Adipocyte (in vitro differentiated cells): ENCODE measurements around the gene CLPX.

Source experiments
- DNase-seq: peaks from one replicate; pipeline ENCODE4 v3.0.0-alpha.2; 2015; ENCODE audit warnings: low read depth
- H3K27me3 ChIP-seq: replicated peaks from 2 replicates; pipeline ENCODE4 v1.7.0; 2013; ENCODE audit warnings: mild to moderate bottlenecking, low read length, moderate library complexity; ENCODE audit not compliant: control insufficient read depth, insufficient read depth
- H3K36me3 ChIP-seq: 2 replicates; pipeline ENCODE4 v1.7.0; 2013; ENCODE audit warnings: low read length, mild to moderate bottlenecking, moderate library complexity; ENCODE audit not compliant: control insufficient read depth, insufficient read depth, severe bottlenecking
- H3K4me1 ChIP-seq: 2 replicates; pipeline ENCODE4 v1.7.0; 2013; ENCODE audit warnings: mild to moderate bottlenecking, low read length, moderate library complexity; ENCODE audit not compliant: control insufficient read depth, insufficient read depth
- H3K4me3 ChIP-seq: 2 replicates; pipeline ENCODE4 v1.7.0; 2013; ENCODE audit warnings: mild to moderate bottlenecking, low read length, moderate library complexity
- H3K9ac ChIP-seq: 2 replicates; pipeline ENCODE4 v1.7.0; 2013; ENCODE audit warnings: mild to moderate bottlenecking, low read length, moderate library complexity
- H3K9me3 ChIP-seq: 2 replicates; pipeline ENCODE4 v1.7.0; 2013; ENCODE audit warnings: mild to moderate bottlenecking, low read length, moderate library complexity; ENCODE audit not compliant: control insufficient read depth

CLPX gene

GRCh38 chr15:65215496-65215895 is 30.4 kb upstream of the CLPX start:
- no peak for DNase-seq
- Histone ChIP-seq H3K27me3 (no peaks in the 10 kb centered on the region), H3K4me1 (peaks cover 36% of the 10 kb centered on the region), H3K9ac (no peak overlapping the region), H3K4me3 (no peak overlapping the region), H3K36me3 (no peaks in the 10 kb centered on the region), H3K9me3 (no peaks in the 10 kb centered on the region)

DNA sequence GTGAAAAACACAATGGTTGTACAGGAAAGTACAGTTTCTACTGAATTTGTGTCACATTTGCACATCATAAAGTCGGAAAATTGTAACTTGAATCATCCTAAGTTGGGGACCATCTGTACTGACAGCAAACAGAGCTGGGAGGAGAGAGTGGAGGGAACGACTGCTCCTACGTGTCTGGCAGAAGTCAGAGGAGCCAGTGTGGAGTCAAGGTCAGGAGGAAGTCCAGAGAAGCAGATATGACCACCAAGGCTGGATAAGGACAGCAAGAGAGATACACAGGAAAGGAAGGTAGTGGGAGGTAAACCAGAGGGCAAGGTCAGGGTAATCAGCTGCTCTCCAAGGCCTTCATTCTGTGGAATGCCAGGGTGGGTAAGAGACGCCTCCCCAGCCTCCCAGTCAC is 28.9 kb upstream of the CLPX start:
- Histone ChIP-seq H3K4me1 (peaks cover 50% of the 10 kb centered on the region), H3K4me3 (no peak overlapping the region), H3K36me3 (no peaks in the 10 kb centered on the region), H3K9me3 (no peaks in the 10 kb centered on the region), H3K27me3 (no peaks in the 10 kb centered on the region), H3K9ac (no peak overlapping the region)
- no peak for DNase-seq

GRCh38 chr15:65213241-65213640 is 28.1 kb upstream of the CLPX start:
- Histone ChIP-seq H3K27me3 (no peaks in the 10 kb centered on the region), H3K9ac (no peak overlapping the region), H3K4me3 (no peak overlapping the region), H3K36me3 (no peaks in the 10 kb centered on the region), H3K4me1 (peaks cover 50% of the 10 kb centered on the region), H3K9me3 (no peaks in the 10 kb centered on the region)
- no peak for DNase-seq

GRCh38 chr15:65212097-65212496 is 27.0 kb upstream of the CLPX start:
- H3K36me3 ChIP-seq: no peaks in the 10 kb centered on the region
- no peak for DNase-seq
- H3K27me3 ChIP-seq: no peaks in the 10 kb centered on the region
- peak overlapping the region; percentile 46 for H3K9ac ChIP-seq
- no peak overlapping the region for H3K4me3 ChIP-seq
- H3K9me3 ChIP-seq: no peaks in the 10 kb centered on the region
- peaks cover 50% of the 10 kb centered on the region for H3K4me1 ChIP-seq

GRCh38 chr15:65211482-65211982 is 26.4 kb upstream of the CLPX start:
- H3K9ac ChIP-seq: peak overlapping the region; percentile 56
- peak; percentile 72 for DNase-seq

GRCh38 chr15:65210770-65211481 is 25.8 kb upstream of the CLPX start, which contains the start of gene CILP:
Gene CILP, minus strand, starts transcription at chr15:65211473. Its CDS starts 1,718 bp downstream, at chr15:65209755.
- Histone ChIP-seq H3K36me3 (no peaks in the 10 kb centered on the region), H3K4me1 (peaks cover 50% of the 10 kb centered on the region), H3K27me3 (no peaks in the 10 kb centered on the region), H3K9ac (peak within 1 kb of the TSS; percentile 56), H3K9me3 (no peaks in the 10 kb centered on the region), H3K4me3 (peak within 1 kb of the TSS; percentile 36)
- DNase-seq: no peak

More at GRCh38 chr15:65211482-65211982, 26.4 kb upstream of the CLPX start:
- Histone ChIP-seq H3K4me3 (peak overlapping the region; percentile 36), H3K27me3 (no peaks in the 10 kb centered on the region), H3K4me1 (peaks cover 50% of the 10 kb centered on the region), H3K9me3 (no peaks in the 10 kb centered on the region), H3K36me3 (no peaks in the 10 kb centered on the region)

- peak; percentile 17 for DNase-seq
- H3K9me3 ChIP-seq: no peaks in the 10 kb centered on the region
- H3K4me1 ChIP-seq: peaks cover 50% of the 10 kb centered on the region
- H3K4me3 ChIP-seq: no peak overlapping the region
- peak overlapping the region; percentile 56 for H3K9ac ChIP-seq
- peaks cover 5% of the 10 kb centered on the region for H3K27me3 ChIP-seq
- H3K36me3 ChIP-seq: no peaks in the 10 kb centered on the region
Measured at GRCh38 chr15:65209701-65210643, 24.8 kb upstream of the CLPX start.

- DNase-seq: no peak
- H3K9me3 ChIP-seq: no peaks in the 10 kb centered on the region
- H3K9ac ChIP-seq: no peak overlapping the region
- no peak overlapping the region for H3K4me3 ChIP-seq
- no peaks in the 10 kb centered on the region for H3K36me3 ChIP-seq
- H3K27me3 ChIP-seq: peaks cover 5% of the 10 kb centered on the region
- H3K4me1 ChIP-seq: peaks cover 45% of the 10 kb centered on the region
Measured at GRCh38 chr15:65208647-65209046, 23.5 kb upstream of the CLPX start.

DNA sequence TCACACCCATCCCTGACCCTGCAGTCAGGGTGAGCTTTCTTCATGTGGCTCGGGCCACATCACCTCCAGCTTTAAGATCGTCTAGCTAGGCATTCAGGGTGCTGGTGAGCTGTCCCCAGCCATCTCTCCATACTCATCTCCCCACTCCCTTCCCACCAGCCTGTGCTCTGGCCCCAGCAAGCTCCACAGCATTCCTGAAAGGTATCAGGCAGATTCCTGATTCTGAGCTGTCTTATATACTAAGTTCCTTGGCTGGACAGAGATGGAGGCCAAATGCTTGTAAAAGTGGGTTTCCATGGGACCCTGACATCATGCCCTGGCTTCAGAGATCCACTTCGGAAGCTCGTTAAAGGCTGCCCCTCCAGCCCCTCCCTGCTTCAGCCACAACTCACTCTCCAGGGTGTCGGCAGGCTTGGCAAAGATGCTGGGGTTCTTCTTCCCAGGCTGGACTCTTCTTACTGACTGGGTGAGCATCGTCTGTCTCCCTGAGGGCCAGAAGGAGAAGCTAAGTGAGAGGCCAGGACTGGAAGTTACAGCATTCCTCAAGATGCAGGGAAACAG is 22.2 kb upstream of the CLPX start:
- Histone ChIP-seq H3K4me3 (no peak overlapping the region), H3K9me3 (no peaks in the 10 kb centered on the region), H3K36me3 (no peaks in the 10 kb centered on the region), H3K27me3 (peaks cover 5% of the 10 kb centered on the region), H3K9ac (no peak overlapping the region), H3K4me1 (peaks cover 33% of the 10 kb centered on the region)
- DNase-seq: no peak

DNA sequence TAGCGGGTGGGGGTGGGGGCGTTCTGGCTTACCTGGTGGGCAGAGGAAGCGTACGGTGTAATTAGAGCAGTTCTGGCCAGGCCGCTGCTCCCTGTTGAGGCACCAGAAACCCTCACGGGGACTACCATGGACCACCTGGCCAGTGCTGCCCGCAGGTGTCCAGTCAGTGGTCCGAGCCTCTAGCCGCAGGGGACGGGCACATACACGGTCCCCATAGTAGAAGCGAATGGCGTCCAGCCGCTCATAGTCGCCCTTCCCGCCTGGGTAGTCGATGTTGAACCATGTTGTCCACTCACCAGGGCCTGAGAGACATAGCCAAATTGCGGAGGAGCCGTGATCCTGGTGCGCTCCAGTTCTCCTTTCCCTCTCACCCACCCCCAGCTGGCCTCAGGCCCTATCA is 21.6 kb upstream of the CLPX start:
- Histone ChIP-seq H3K9ac (no peak overlapping the region), H3K36me3 (no peaks in the 10 kb centered on the region), H3K27me3 (peaks cover 5% of the 10 kb centered on the region), H3K4me3 (no peak overlapping the region), H3K4me1 (peaks cover 26% of the 10 kb centered on the region), H3K9me3 (no peaks in the 10 kb centered on the region)
- no peak for DNase-seq
